Activated T-helper 17 cell treated with anti-CD3 and anti-CD28 coated beads, Interleukin-2, amount 50 U/mL, for 72 hours (primary cell): ENCODE data around the gene ZMYND8. TPM values are rescaled to one million over a fixed set of nuclear protein-coding genes. Genes with fewer than 3 reads are reported as not detected.
A peak's percentile ranks its signal among the peaks of the same experiment; 100 is the strongest.
"Not testable (repeated sequence)": the region's sequence is repeated elsewhere in the genome, so short reads cannot be mapped to it uniquely, and the experiment has no call there.

ENCODE experiments used
- ATAC-seq: fragments of 150-1000 bp; cut with Tn5 transposase; replicated peaks from 2 replicates; pipeline ENCODE4 v1.10.0; 2021; ENCODE audit warnings: mild to moderate bottlenecking, moderate library complexity
- H3K27ac Mint-ChIP-seq: one replicate; pipeline ENCODE4 v1.8.0; 2022; ENCODE audit warnings: mixed read lengths
- H3K27me3 Mint-ChIP-seq: one replicate; pipeline ENCODE4 v1.8.0; 2022; ENCODE audit warnings: mixed read lengths
- H3K36me3 Mint-ChIP-seq: one replicate; pipeline ENCODE4 v1.8.0; 2022; ENCODE audit warnings: low read depth, mild to moderate bottlenecking, mixed read lengths
- H3K4me1 Mint-ChIP-seq: one replicate; pipeline ENCODE4 v1.8.0; 2022; ENCODE audit warnings: mixed read lengths
- H3K4me3 Mint-ChIP-seq: one replicate; pipeline ENCODE4 v1.8.0; 2022; ENCODE audit warnings: mild to moderate bottlenecking, mixed read lengths
- H3K9me3 Mint-ChIP-seq: one replicate; pipeline ENCODE4 v1.8.0; 2022; ENCODE audit warnings: mixed read lengths
- total RNA-seq, 2 donors: library from RNA; stranded (reverse); gene quantifications; one replicate each; pipeline ENCODE4 v1.2.3, GENCODE V29; 2022

The ZMYND8 gene
- total RNA-seq, 2 donors from 2014 or later: 35.3 to 39.4 TPM

GRCh38 chr20:47380481-47380880 is 24.0 kb upstream of the ZMYND8 start:
- Mint-ChIP-seq H3K9me3 (no peaks in the 10 kb centered on the region), H3K27me3 (no peaks in the 10 kb centered on the region), H3K4me3 (peak overlapping the region; percentile 35), H3K4me1 (peaks cover 16% of the 10 kb centered on the region), H3K27ac (peak overlapping the region; percentile 77), H3K36me3 (no peaks in the 10 kb centered on the region)
- ATAC-seq: peak; percentile 76

- H3K9me3 Mint-ChIP-seq: no peaks in the 10 kb centered on the region
- ATAC-seq: no peak
- no peaks in the 10 kb centered on the region for H3K36me3 Mint-ChIP-seq
- H3K4me1 Mint-ChIP-seq: peaks cover 12% of the 10 kb centered on the region
- H3K27ac Mint-ChIP-seq: peak overlapping the region; percentile 77
- no peaks in the 10 kb centered on the region for H3K27me3 Mint-ChIP-seq
- peak overlapping the region; percentile 33 for H3K4me3 Mint-ChIP-seq
Measured at GRCh38 chr20:47379433-47380150, 23.1 kb upstream of the ZMYND8 start.

- no peaks in the 10 kb centered on the region for H3K9me3 Mint-ChIP-seq
- no peaks in the 10 kb centered on the region for H3K36me3 Mint-ChIP-seq
- no peak for ATAC-seq
- H3K4me1 Mint-ChIP-seq: peaks cover 9% of the 10 kb centered on the region
- no peak overlapping the region for H3K4me3 Mint-ChIP-seq
- H3K27me3 Mint-ChIP-seq: no peaks in the 10 kb centered on the region
- H3K27ac Mint-ChIP-seq: no peak overlapping the region
Measured at GRCh38 chr20:47377122-47377722, 20.7 kb upstream of the ZMYND8 start.

- not testable (repeated sequence) for H3K4me1 Mint-ChIP-seq, H3K27ac Mint-ChIP-seq, H3K9me3 Mint-ChIP-seq, H3K4me3 Mint-ChIP-seq, ATAC-seq, H3K27me3 Mint-ChIP-seq, H3K36me3 Mint-ChIP-seq
Measured at GRCh38 chr20:47376096-47376643, 19.7 kb upstream of the ZMYND8 start.

GRCh38 chr20:47374121-47374520 is 17.6 kb upstream of the ZMYND8 start:
- ATAC-seq, H3K27me3 Mint-ChIP-seq, H3K9me3 Mint-ChIP-seq, H3K36me3 Mint-ChIP-seq, H3K4me3 Mint-ChIP-seq, H3K4me1 Mint-ChIP-seq, H3K27ac Mint-ChIP-seq: not testable (repeated sequence)

GRCh38 chr20:47373206-47373733 is 16.8 kb upstream of the ZMYND8 start:
- H3K4me3 Mint-ChIP-seq: no peak overlapping the region
- H3K9me3 Mint-ChIP-seq: no peaks in the 10 kb centered on the region
- no peak overlapping the region for H3K27ac Mint-ChIP-seq
- peaks cover 4% of the 10 kb centered on the region for H3K4me1 Mint-ChIP-seq
- no peaks in the 10 kb centered on the region for H3K36me3 Mint-ChIP-seq
- H3K27me3 Mint-ChIP-seq: no peaks in the 10 kb centered on the region
- ATAC-seq: no peak

- H3K4me1 Mint-ChIP-seq: no peaks in the 10 kb centered on the region
- no peak overlapping the region for H3K4me3 Mint-ChIP-seq
- no peaks in the 10 kb centered on the region for H3K27me3 Mint-ChIP-seq
- no peaks in the 10 kb centered on the region for H3K9me3 Mint-ChIP-seq
- no peaks in the 10 kb centered on the region for H3K36me3 Mint-ChIP-seq
- H3K27ac Mint-ChIP-seq: no peak overlapping the region
- no peak for ATAC-seq
Measured at GRCh38 chr20:47370850-47371782, 14.6 kb upstream of the ZMYND8 start.

- Mint-ChIP-seq H3K4me3 (no peak overlapping the region), H3K27me3 (no peaks in the 10 kb centered on the region), H3K36me3 (no peaks in the 10 kb centered on the region), H3K9me3 (no peaks in the 10 kb centered on the region), H3K4me1 (no peaks in the 10 kb centered on the region), H3K27ac (no peak overlapping the region)
- ATAC-seq: no peak
Measured at GRCh38 chr20:47370214-47370613, 13.7 kb upstream of the ZMYND8 start.

GRCh38 chr20:47368301-47368700 is 11.8 kb upstream of the ZMYND8 start:
- H3K36me3 Mint-ChIP-seq: no peaks in the 10 kb centered on the region
- no peaks in the 10 kb centered on the region for H3K9me3 Mint-ChIP-seq
- no peak overlapping the region for H3K4me3 Mint-ChIP-seq
- H3K27me3 Mint-ChIP-seq: no peaks in the 10 kb centered on the region
- no peaks in the 10 kb centered on the region for H3K4me1 Mint-ChIP-seq
- no peak overlapping the region for H3K27ac Mint-ChIP-seq
- ATAC-seq: no peak

- not testable (repeated sequence) for ATAC-seq, H3K9me3 Mint-ChIP-seq, H3K36me3 Mint-ChIP-seq, H3K27me3 Mint-ChIP-seq, H3K27ac Mint-ChIP-seq, H3K4me3 Mint-ChIP-seq
- peaks cover 10% of the 10 kb centered on the region for H3K4me1 Mint-ChIP-seq
Measured at GRCh38 chr20:47366301-47366700, 9.8 kb upstream of the ZMYND8 start.

GRCh38 chr20:47365023-47365764 is 8.7 kb upstream of the ZMYND8 start:
- Mint-ChIP-seq H3K4me3 (no peak overlapping the region), H3K9me3 (no peaks in the 10 kb centered on the region), H3K4me1 (peaks cover 12% of the 10 kb centered on the region), H3K36me3 (no peaks in the 10 kb centered on the region), H3K27me3 (no peaks in the 10 kb centered on the region), H3K27ac (no peak overlapping the region)
- no peak for ATAC-seq

- H3K9me3 Mint-ChIP-seq: no peaks in the 10 kb centered on the region
- H3K4me1 Mint-ChIP-seq: peaks cover 21% of the 10 kb centered on the region
- peak overlapping the region; percentile 16 for H3K27ac Mint-ChIP-seq
- no peaks in the 10 kb centered on the region for H3K27me3 Mint-ChIP-seq
- H3K4me3 Mint-ChIP-seq: no peak overlapping the region
- ATAC-seq: no peak
- H3K36me3 Mint-ChIP-seq: no peaks in the 10 kb centered on the region
Measured at GRCh38 chr20:47362361-47363219, 6.1 kb upstream of the ZMYND8 start.
